BJ (cell line): ENCODE data around the gene TMEM204. TPM values are rescaled to one million over a fixed set of nuclear protein-coding genes. Genes with fewer than 3 reads are reported as not detected.
A peak's percentile ranks its signal among the peaks of the same experiment; 100 is the strongest.

Source experiments
- CTCF ChIA-PET: fragments of 350-600 bp; formaldehyde crosslinking; extraction: SDS; loops from one replicate; lab custom pipeline; 2021; ENCODE audit warnings: antibody characterized with exemption, inconsistent platforms; lab: Yijun Ruan, JAX
- POLR2A ChIA-PET: fragments of 300-600 bp; sonication (Branson Sonifier 250); formaldehyde crosslinking; extraction: SDS; loops from one replicate; lab custom pipeline; 2021; ENCODE audit warnings: antibody characterized with exemption; lab: Charles Lee
- DNase-seq: peaks from one replicate; pipeline ENCODE4 v3.0.0-alpha.2; 2011; ENCODE audit warnings: low read depth
- H3K27me3 ChIP-seq: 2 replicates; pipeline ENCODE4 v1.6.0; 2011; ENCODE audit warnings: low read length; ENCODE audit not compliant: control insufficient read depth, insufficient read depth
- H3K36me3 ChIP-seq: 2 replicates; pipeline ENCODE4 v1.5.1; 2011; ENCODE audit warnings: low read length; ENCODE audit not compliant: control insufficient read depth, insufficient read depth
- H3K4me3 ChIP-seq: 2 replicates; pipeline ENCODE4 v1.5.1; 2011; ENCODE audit warnings: low read depth, mild to moderate bottlenecking, control low read depth, low read length
- polyA plus RNA-seq: library from polyadenylated mRNA; depleted of rRNA; stranded (reverse); fragments of >200 nt; gene quantifications from 2 replicates; pipeline ENCODE4 v1.2.3, GENCODE V29; 2011
- TF ChIP-seq, protein P1 (sequence below): IDR thresholded peaks from 2 replicates; pipeline ENCODE4 v1.5.1; 2011; ENCODE audit warnings: low read depth, mild to moderate bottlenecking, control low read depth, inconsistent platforms, low read length, moderate library complexity; ENCODE audit not compliant: insufficient read depth

TMEM204 gene
- polyA plus RNA-seq, 1 experiment: 81.9 TPM

DNA sequence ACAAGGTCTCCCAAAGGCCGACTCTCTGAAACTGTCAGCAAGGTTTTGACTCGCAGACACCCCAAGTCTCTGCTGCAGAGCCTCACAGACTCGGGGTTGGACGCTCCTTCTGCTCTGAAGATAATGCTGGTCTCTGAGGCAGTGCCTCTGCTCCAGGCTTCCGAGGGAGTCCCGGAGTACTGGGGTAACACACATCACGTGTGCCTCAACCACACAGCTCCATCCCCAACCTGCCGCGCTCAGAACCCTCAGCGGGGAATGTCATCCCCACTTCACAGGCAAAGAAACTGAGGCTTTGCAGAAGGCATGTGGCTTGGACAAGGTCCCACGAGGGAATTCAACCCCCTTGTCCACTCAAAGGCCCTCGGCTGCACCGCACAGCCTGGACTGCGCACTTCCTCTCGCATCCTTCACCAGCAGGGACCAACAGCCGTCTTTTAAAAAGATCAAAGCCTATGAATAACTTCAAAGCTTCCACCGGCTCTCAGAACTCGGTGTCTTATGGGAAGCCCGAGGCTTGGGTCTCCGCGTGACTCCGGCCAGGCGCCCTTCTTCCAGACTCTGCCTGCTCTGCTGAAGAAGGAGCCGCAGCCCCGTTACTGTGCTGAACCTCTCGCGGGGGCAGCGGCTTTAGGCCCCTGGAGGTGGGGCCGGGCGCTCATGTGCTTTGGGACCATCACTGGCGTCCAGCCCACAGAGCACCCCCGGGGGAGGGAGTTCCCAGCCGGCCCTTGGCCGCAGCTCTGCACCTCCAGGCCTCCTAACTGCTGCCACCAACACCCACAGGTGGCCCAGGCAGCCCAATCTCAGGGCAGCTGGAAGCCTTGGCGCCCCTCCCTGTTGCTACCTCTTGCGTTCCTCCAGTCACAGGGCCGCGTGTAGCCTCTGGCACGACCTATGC is 2.2 kb downstream of the TMEM204 start:
- ChIA-PET POLR2A (no interaction called here), CTCF (interaction anchor here (1.0 to 1.1 kb wide), 2 partner anchors 42 kb away, joined by 4 read pairs; no protein-coding TSS in a partner anchor)
- Histone ChIP-seq H3K4me3 (peak overlapping the region; percentile 81), H3K27me3 (no peaks in the 10 kb centered on the region), H3K36me3 (peaks cover 40% of the 10 kb centered on the region)
- TF ChIP-seq, protein P1, sequence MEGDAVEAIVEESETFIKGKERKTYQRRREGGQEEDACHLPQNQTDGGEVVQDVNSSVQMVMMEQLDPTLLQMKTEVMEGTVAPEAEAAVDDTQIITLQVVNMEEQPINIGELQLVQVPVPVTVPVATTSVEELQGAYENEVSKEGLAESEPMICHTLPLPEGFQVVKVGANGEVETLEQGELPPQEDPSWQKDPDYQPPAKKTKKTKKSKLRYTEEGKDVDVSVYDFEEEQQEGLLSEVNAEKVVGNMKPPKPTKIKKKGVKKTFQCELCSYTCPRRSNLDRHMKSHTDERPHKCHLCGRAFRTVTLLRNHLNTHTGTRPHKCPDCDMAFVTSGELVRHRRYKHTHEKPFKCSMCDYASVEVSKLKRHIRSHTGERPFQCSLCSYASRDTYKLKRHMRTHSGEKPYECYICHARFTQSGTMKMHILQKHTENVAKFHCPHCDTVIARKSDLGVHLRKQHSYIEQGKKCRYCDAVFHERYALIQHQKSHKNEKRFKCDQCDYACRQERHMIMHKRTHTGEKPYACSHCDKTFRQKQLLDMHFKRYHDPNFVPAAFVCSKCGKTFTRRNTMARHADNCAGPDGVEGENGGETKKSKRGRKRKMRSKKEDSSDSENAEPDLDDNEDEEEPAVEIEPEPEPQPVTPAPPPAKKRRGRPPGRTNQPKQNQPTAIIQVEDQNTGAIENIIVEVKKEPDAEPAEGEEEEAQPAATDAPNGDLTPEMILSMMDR: no peak
- DNase-seq: no peak

DNA sequence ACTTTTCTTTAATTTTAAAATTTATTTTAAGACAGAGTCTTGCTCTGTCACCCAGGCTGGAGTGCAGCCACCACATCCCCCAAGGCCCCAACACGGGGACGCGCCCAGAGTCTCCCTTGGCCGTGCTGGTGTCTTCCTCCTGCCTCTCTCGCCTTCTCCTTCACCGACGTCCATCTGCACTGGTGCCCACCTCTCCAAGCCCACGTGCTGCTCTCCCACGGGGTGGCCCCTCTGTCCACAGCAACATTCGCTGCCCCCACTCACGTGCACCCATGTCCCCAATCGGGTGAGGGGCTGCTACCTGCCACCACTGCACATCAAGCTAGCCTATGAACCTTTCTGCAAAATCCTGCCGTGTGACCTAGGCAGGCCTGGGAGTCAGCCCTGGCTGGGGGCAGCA is 3.1 kb downstream of the TMEM204 start:
- no peak for DNase-seq
- ChIA-PET POLR2A (no interaction called here), CTCF (interaction anchor here (1.1 kb wide), 1 partner anchor 41 kb away, joined by 4 read pairs; no protein-coding TSS in a partner anchor)
- TF ChIP-seq, protein P1: no peak
- no peaks in the 10 kb centered on the region for H3K27me3 ChIP-seq
- peak overlapping the region; percentile 20; the same call in 1 of the 2 replicates for H3K4me3 ChIP-seq
- H3K36me3 ChIP-seq: peaks cover 48% of the 10 kb centered on the region

DNA sequence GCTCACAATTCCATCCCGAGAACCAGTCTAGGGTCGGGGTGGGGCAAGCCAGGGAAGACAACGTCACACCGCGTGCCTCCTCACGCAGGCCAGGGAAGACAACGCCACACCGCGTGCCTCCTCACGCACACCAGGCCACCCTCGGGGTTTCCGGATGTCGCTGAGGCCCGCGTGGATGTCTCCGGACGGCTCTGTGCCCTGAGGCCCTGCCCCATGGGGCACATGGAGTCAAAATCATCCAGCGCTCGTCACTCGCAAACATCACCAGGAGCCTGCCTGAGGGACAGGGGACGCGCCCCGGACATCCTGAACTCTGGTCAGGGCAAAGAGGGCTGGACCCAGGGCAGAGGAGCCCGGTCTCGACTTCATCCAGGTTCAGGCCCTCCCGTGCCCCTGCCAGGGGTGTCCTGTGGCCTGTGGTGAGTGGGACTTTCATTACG is 3.7 kb downstream of the TMEM204 start:
- POLR2A ChIA-PET: no interaction called here
- TF ChIP-seq, protein P1: no peak
- peak overlapping the region; percentile 20; the same call in 1 of the 2 replicates for H3K4me3 ChIP-seq
- H3K36me3 ChIP-seq: peaks cover 53% of the 10 kb centered on the region
- no peaks in the 10 kb centered on the region for H3K27me3 ChIP-seq
- CTCF ChIA-PET: no interaction called here
- no peak for DNase-seq

DNA sequence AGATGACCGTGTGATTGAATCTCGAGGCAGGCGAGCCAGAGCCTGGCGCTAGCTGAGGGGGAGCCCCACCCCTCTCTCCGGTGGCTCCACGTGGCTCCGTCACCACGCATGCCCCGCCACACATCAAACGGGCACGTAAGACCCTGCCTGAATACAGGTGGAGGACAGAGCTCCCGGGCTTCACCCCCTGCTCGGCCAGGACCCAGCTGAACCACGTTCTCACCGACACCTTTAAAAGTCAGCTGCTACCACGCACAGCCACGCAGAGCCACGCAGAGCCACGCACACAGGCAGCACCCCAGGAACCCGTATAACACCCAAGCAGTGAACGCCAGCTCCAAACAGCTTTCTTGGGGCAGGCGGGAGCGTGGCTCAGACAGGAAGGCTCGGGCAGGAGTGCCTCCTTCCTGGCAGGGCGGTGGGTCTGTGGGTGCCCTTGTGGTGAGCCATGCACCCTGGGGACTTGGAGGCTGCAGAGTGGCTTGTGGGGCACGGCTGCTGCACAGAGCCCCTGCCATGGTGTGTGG is 4.4 kb downstream of the TMEM204 start:
- DNase-seq: no peak
- Histone ChIP-seq H3K4me3 (no peak overlapping the region), H3K27me3 (no peaks in the 10 kb centered on the region), H3K36me3 (peaks cover 60% of the 10 kb centered on the region)
- ChIA-PET POLR2A (no interaction called here), CTCF (interaction anchor here (1.0 to 2.1 kb wide), 4 partner anchors 10 to 44 kb away, joined by 3 to 9 read pairs (median 4); partner anchors contain the start of gene TELO2)
- TF ChIP-seq, protein P1: no peak
